Measurements from ENCODE around the gene HSD3B1.
A peak's percentile ranks its signal among the peaks of the same experiment; 100 is the strongest.
"Not testable (repeated sequence)": the region's sequence is repeated elsewhere in the genome, so short reads cannot be mapped to it uniquely, and the experiment has no call there.

HSD3B1 gene

GRCh38 chr1:119492763-119493162 is 14.2 kb upstream of the HSD3B1 start:
- DNase-seq (ENCODE audit: low spot score), result no peak

- DNase-seq (ENCODE audit: low spot score), result no peak
Observed at GRCh38 chr1:119504831-119505230, 2.2 kb upstream of the HSD3B1 start.

GRCh38 chr1:119510046-119510445 is 3.0 kb downstream of the HSD3B1 start:
- DNase-seq (ENCODE audit: low spot score), result no peak

GRCh38 chr1:119515221-119515620 is 8.2 kb downstream of the HSD3B1 start:
- DNase-seq (ENCODE audit: low spot score), result no peak

- DNase-seq (ENCODE audit: low spot score), result no peak
Observed at GRCh38 chr1:119516247-119516646, 9.2 kb downstream of the HSD3B1 start.

- DNase-seq (ENCODE audit: low spot score), result no peak
Observed at GRCh38 chr1:119516680-119517079, 9.7 kb downstream of the HSD3B1 start.

- not testable (repeated sequence) for DNase-seq (ENCODE audit: low spot score)
Observed at GRCh38 chr1:119517667-119518066, 10.7 kb downstream of the HSD3B1 start.

GRCh38 chr1:119531606-119532323 is 24.8 kb downstream of the HSD3B1 start:
- no peak for DNase-seq (ENCODE audit: low spot score)

GRCh38 chr1:119532324-119532910 is 25.4 kb downstream of the HSD3B1 start:
- DNase-seq (ENCODE audit: low spot score), result no peak

- no peak for DNase-seq (ENCODE audit: low spot score)
Observed at GRCh38 chr1:119535381-119535780, 28.4 kb downstream of the HSD3B1 start.

- DNase-seq (ENCODE audit: low spot score), result no peak
Observed at GRCh38 chr1:119537966-119538365, 31.0 kb downstream of the HSD3B1 start.

- no peak for DNase-seq (ENCODE audit: low spot score)
Observed at GRCh38 chr1:119539636-119540035, 32.6 kb downstream of the HSD3B1 start.

- DNase-seq (ENCODE audit: low spot score), result no peak
Observed at GRCh38 chr1:119541389-119541788, 34.4 kb downstream of the HSD3B1 start.

GRCh38 chr1:119542492-119542946 is 35.5 kb downstream of the HSD3B1 start:
- no peak for DNase-seq (ENCODE audit: low spot score)

GRCh38 chr1:119544165-119544762 is 37.3 kb downstream of the HSD3B1 start:
- DNase-seq (ENCODE audit: low spot score), result peak; percentile 10

GRCh38 chr1:119546641-119547040 is 39.6 kb downstream of the HSD3B1 start:
- no peak for DNase-seq (ENCODE audit: low spot score)

GRCh38 chr1:119547306-119547705 is 40.3 kb downstream of the HSD3B1 start:
- DNase-seq (ENCODE audit: low spot score), result no peak

- DNase-seq (ENCODE audit: low spot score), result no peak
Observed at GRCh38 chr1:119547805-119548204, 40.8 kb downstream of the HSD3B1 start.

- DNase-seq (ENCODE audit: low spot score), result no peak
Observed at GRCh38 chr1:119549719-119550132, 42.7 kb downstream of the HSD3B1 start.

- no peak for DNase-seq (ENCODE audit: low spot score)
Observed at GRCh38 chr1:119550381-119550780, 43.4 kb downstream of the HSD3B1 start.

GRCh38 chr1:119551218-119551617 is 44.2 kb downstream of the HSD3B1 start:
- DNase-seq (ENCODE audit: low spot score), result no peak

GRCh38 chr1:119552656-119553055 is 45.6 kb downstream of the HSD3B1 start:
- DNase-seq (ENCODE audit: low spot score), result not testable (repeated sequence)
